Type B pancreatic cell (in vitro differentiated cells): ENCODE results near the gene KRT15. TPM values are rescaled to one million over a fixed set of nuclear protein-coding genes. Genes with fewer than 3 reads are reported as not detected.

Experiments used
- DNase-seq: peaks from one replicate; pipeline ENCODE4 v3.0.0; 2021; ENCODE audit warnings: mixed read lengths; ENCODE audit not compliant: unreplicated experiment; ENCODE audit errors: extremely low spot score
- H3K27ac Mint-ChIP-seq: 2 replicates; pipeline ENCODE4 v1.8.0; 2021; ENCODE audit warnings: mild to moderate bottlenecking, mixed read lengths
- H3K27me3 Mint-ChIP-seq: 2 replicates; pipeline ENCODE4 v1.8.0; 2021; ENCODE audit warnings: mixed read lengths
- H3K36me3 Mint-ChIP-seq: 2 replicates; pipeline ENCODE4 v1.8.0; 2021; ENCODE audit warnings: mixed read lengths
- H3K4me1 Mint-ChIP-seq: one replicate; pipeline ENCODE4 v1.8.0; 2021; ENCODE audit warnings: mixed read lengths; ENCODE audit not compliant: unreplicated experiment
- H3K4me3 Mint-ChIP-seq: 2 replicates; pipeline ENCODE4 v1.8.0; 2021; ENCODE audit warnings: mild to moderate bottlenecking, mixed read lengths
- H3K9me3 Mint-ChIP-seq: 2 replicates; pipeline ENCODE4 v1.8.0; 2021; ENCODE audit warnings: mixed read lengths
- CTCF ChIP-seq: fragments of 200-600 bp; sonication (generic); conservative IDR thresholded peaks from 2 replicates; pipeline ENCODE4 v1.5.0; 2021; ENCODE audit warnings: antibody characterized with exemption, mild to moderate bottlenecking
- total RNA-seq: library from RNA; stranded (reverse); gene quantifications from 2 replicates; pipeline ENCODE4 v1.2.1, GENCODE V29; 2021; ENCODE audit warnings: low replicate concordance

Gene KRT15
- total RNA-seq, 1 donor from 2014 or later: 208 TPM

GRCh38 chr17:41547921-41548843, 29.5 kb upstream of the KRT15 start:
- peaks cover 5% of the 10 kb centered on the region for H3K9me3 Mint-ChIP-seq
- H3K4me1 Mint-ChIP-seq: peaks cover 42% of the 10 kb centered on the region
- H3K27ac Mint-ChIP-seq: peak overlapping the region; percentile 97
- TF ChIP-seq CTCF: no peak
- no peaks in the 10 kb centered on the region for H3K27me3 Mint-ChIP-seq
- no peaks in the 10 kb centered on the region for H3K36me3 Mint-ChIP-seq
- H3K4me3 Mint-ChIP-seq: peak overlapping the region; percentile 67
- no peak for DNase-seq

GRCh38 chr17:41547378-41547841, 28.7 kb upstream of the KRT15 start:
- no peaks in the 10 kb centered on the region for H3K27me3 Mint-ChIP-seq
- peaks cover 37% of the 10 kb centered on the region for H3K4me1 Mint-ChIP-seq
- peak overlapping the region; percentile 97 for H3K27ac Mint-ChIP-seq
- no peak for DNase-seq
- no peak for TF ChIP-seq CTCF
- peak overlapping the region; percentile 67 for H3K4me3 Mint-ChIP-seq
- H3K9me3 Mint-ChIP-seq: peaks cover 5% of the 10 kb centered on the region
- no peaks in the 10 kb centered on the region for H3K36me3 Mint-ChIP-seq

GRCh38 chr17:41546819-41547218, 28.1 kb upstream of the KRT15 start:
- Mint-ChIP-seq H3K4me3 (peak overlapping the region; percentile 67), H3K9me3 (peaks cover 5% of the 10 kb centered on the region), H3K27me3 (no peaks in the 10 kb centered on the region), H3K36me3 (no peaks in the 10 kb centered on the region), H3K4me1 (peaks cover 40% of the 10 kb centered on the region), H3K27ac (peak overlapping the region; percentile 97)
- no peak for TF ChIP-seq CTCF
- no peak for DNase-seq

- Mint-ChIP-seq H3K4me3 (no peak overlapping the region), H3K4me1 (peaks cover 44% of the 10 kb centered on the region), H3K27me3 (no peaks in the 10 kb centered on the region), H3K36me3 (no peaks in the 10 kb centered on the region), H3K27ac (peak overlapping the region; percentile 76), H3K9me3 (peaks cover 5% of the 10 kb centered on the region)
- TF ChIP-seq CTCF: no peak
- no peak for DNase-seq
Observed at GRCh38 chr17:41545829-41546410, 27.2 kb upstream of the KRT15 start.

GRCh38 chr17:41544935-41545334, 26.2 kb upstream of the KRT15 start:
- no peak for TF ChIP-seq CTCF
- peaks cover 5% of the 10 kb centered on the region for H3K9me3 Mint-ChIP-seq
- no peaks in the 10 kb centered on the region for H3K36me3 Mint-ChIP-seq
- H3K27me3 Mint-ChIP-seq: no peaks in the 10 kb centered on the region
- peak overlapping the region; percentile 77 for H3K4me3 Mint-ChIP-seq
- H3K4me1 Mint-ChIP-seq: peaks cover 44% of the 10 kb centered on the region
- no peak for DNase-seq
- H3K27ac Mint-ChIP-seq: peak overlapping the region; percentile 88
